ENCODE data around the gene FUBP3. TPM values are rescaled to one million over a fixed set of nuclear protein-coding genes. Genes with fewer than 3 reads are reported as not detected.

The FUBP3 gene
- total RNA-seq, 1 experiment from 2014 or later: 78.6 TPM

DNA sequence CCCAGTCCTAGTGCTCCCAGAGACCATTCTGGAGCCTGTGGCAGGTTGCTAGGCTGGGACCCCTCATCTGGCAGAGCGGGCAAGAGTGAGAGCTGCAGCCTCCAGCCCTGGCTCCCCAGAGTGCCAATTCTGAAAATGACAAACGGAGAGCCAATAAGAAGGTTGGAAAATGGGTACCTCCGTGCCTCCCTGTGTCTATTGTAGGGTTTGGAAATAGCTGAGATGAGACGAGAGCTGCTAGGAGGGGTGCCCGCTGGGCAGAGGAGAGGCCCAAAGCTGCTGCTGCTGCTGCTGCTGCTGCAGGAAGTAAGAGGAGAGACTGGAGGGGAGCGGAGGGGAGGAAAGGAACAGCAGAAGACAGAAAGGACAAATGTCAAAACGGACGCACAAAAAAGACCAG lies 36.0 kb upstream of the FUBP3 start:
- Mint-ChIP-seq H3K27ac (peak overlapping the region in 2 of 3 experiments; percentile 12 to 18; a peak in 2 of 7 replicates), H3K27me3 (ENCODE audit: low read depth) (peaks cover 18% of the 10 kb centered on the region), H3K36me3 (ENCODE audit: insufficient read depth in 1 of 3, low read depth in 3 of 3) (no peaks in the 10 kb centered on the region), H3K9me3 (no peaks in the 10 kb centered on the region; a peak in 2 of 5 replicates), H3K4me1 (peaks cover 25 to 42% of the 10 kb centered on the region in 2 experiments), H3K4me3 (no peak overlapping the region; a peak in 1 of 5 replicates)
- Histone ChIP-seq H2BK5ac (ENCODE audit: insufficient read length, low read length) (no peak overlapping the region), H4K20me1 (ENCODE audit: control insufficient read depth, insufficient read depth, insufficient read length) (no peaks in the 10 kb centered on the region), H4K91ac (ENCODE audit: insufficient read length, low read depth, low read length) (no peak overlapping the region), H3K4ac (ENCODE audit: low read depth, low read length) (no peak overlapping the region), H3K23ac (ENCODE audit: insufficient read length, low read depth, low read length) (no peak overlapping the region), H3K79me1 (ENCODE audit: insufficient read depth, low read depth, low read length, poor library complexity, severe bottlenecking) (no peaks in the 10 kb centered on the region), H3K4me1 (ENCODE audit: insufficient read depth, low read length) (no peaks in the 10 kb centered on the region; the same call in 1 of the 2 replicates), H3T11ph (ENCODE audit: low read length) (no peak overlapping the region), H2BK15ac (ENCODE audit: low read depth, low read length) (no peak overlapping the region), H3K27me3 (ENCODE audit: insufficient read depth, low read length) (no peaks in the 10 kb centered on the region), H3K18ac (ENCODE audit: insufficient read length, low read depth, low read length) (no peak overlapping the region), H3K27ac (ENCODE audit: insufficient read length, low read depth, low read length) (no peak overlapping the region), H3K9me3 (ENCODE audit: control insufficient read depth, low read depth, low read length) (no peaks in the 10 kb centered on the region), H2AFZ (ENCODE audit: low read length) (no peak overlapping the region), H3K4me2 (ENCODE audit: insufficient read depth, insufficient read length, low read length) (no peak overlapping the region), H2BK12ac (ENCODE audit: insufficient read length, low read depth, low read length) (no peak overlapping the region), H2BK120ac (ENCODE audit: low read depth, low read length, poor library complexity, severe bottlenecking) (no peak overlapping the region), H3K23me2 (ENCODE audit: insufficient read length, low read depth, low read length, poor library complexity, severe bottlenecking) (no peaks in the 10 kb centered on the region), H2BK20ac (ENCODE audit: low read depth, low read length, poor library complexity, severe bottlenecking) (no peak overlapping the region), H4K5ac (ENCODE audit: insufficient read length, low read depth, low read length) (no peak overlapping the region), H3K79me2 (ENCODE audit: insufficient read depth, low read length) (no peaks in the 10 kb centered on the region), H3K9ac (ENCODE audit: extremely low read depth, insufficient read length, low read length) (no peak overlapping the region), H3K14ac (ENCODE audit: insufficient read depth, low read length) (no peak overlapping the region), H2AK5ac (ENCODE audit: insufficient read length, low read length) (no peak overlapping the region), H4K8ac (replicated peaks; ENCODE audit: insufficient read length, low read depth, low read length) (no peak overlapping the region), H3K56ac (ENCODE audit: insufficient read length, low read depth, low read length) (no peak overlapping the region)
- DNase-seq: no peak
- TF ChIP-seq, protein P1, sequence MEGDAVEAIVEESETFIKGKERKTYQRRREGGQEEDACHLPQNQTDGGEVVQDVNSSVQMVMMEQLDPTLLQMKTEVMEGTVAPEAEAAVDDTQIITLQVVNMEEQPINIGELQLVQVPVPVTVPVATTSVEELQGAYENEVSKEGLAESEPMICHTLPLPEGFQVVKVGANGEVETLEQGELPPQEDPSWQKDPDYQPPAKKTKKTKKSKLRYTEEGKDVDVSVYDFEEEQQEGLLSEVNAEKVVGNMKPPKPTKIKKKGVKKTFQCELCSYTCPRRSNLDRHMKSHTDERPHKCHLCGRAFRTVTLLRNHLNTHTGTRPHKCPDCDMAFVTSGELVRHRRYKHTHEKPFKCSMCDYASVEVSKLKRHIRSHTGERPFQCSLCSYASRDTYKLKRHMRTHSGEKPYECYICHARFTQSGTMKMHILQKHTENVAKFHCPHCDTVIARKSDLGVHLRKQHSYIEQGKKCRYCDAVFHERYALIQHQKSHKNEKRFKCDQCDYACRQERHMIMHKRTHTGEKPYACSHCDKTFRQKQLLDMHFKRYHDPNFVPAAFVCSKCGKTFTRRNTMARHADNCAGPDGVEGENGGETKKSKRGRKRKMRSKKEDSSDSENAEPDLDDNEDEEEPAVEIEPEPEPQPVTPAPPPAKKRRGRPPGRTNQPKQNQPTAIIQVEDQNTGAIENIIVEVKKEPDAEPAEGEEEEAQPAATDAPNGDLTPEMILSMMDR (conservative IDR thresholded peaks at IDR 0.05): no peak
- no CpG with 5 or more reads among the region's 8 CpGs for WGBS (ENCODE audit: extremely low coverage, insufficient read length, low lambda C conversion rate)

Measured in H9 (cell line).